Measurements from ENCODE around the gene TRAPPC3. TPM values are rescaled to one million over a fixed set of nuclear protein-coding genes. Genes with fewer than 3 reads are reported as not detected.

Gene TRAPPC3
- polyA plus RNA-seq, 3 donors: 64.2 to 74.6 (median 66.3) TPM

DNA sequence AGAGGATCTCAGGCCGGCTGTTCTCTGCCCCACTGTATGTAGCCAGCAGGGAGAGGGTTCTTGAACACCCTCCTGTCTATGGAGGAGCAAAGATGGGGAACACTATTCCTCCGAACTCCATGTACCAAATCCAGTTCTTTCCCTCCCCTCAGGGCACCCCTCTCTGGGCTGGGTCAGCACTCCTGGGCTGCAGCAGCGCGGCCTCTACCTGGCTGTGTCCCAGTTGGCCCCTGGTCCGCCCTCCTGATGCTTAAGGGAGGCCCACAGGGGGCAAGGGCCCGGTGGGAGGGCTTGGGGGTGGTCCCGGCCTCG is 61.1 kb downstream of the TRAPPC3 start:
- DNase-seq: no peak

DNA sequence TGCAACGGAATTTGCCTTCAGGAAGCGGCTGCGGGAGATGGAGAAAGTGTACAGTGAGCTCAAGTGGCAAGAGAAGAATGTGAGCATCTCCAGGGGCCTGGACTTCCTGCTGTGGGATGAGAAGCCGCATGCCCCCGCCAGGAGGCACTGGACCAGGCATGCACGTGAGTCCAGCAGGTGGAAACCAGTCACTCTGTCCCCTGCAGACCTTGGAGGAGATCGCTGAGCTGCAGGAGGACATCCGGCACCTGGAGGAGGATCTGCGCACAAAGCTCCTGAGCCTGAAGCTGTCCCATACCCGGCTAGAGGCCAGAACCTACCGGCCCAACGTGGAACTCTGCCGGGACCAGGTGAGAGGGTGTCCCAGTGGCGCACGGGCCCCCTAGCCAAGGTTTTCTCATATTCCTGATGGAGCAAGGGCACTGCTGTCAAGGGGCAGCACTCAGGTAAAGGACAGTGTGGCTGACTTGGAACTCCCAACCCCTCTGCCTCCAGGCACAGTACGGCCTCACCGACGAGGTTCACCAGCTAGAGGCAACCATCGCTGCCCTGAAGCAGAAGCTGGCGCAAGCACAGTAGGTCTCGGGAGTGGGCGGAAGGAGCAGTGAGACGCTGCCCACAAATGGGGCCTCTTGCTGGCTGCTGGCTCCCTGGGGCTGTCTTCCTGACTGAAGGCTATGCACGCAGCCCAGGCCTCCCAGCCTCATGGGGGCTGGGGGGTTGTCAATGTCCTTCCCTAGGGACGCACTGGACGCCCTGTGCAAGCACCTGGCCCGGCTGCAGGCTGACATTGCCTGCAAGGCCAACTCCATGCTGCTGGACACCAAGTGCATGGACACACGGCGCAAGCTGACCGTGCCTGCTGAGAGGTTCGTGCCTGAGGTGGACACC is 61.8 kb downstream of the TRAPPC3 start:
- no peak for DNase-seq

Other genes starting within 250 kb of the TRAPPC3 start
- 10 to 100 TPM; 11.6 to 17.5 (median 14.1) TPM for gene AGO3, start 218.4 kb downstream of the TRAPPC3 start, polyA plus RNA-seq (ENCODE audit: insufficient read length in 3 of 3)
- gene TEKT2, start 65.4 kb downstream of the TRAPPC3 start, polyA plus RNA-seq (ENCODE audit: insufficient read length in 3 of 3): 10 to 100 TPM; 11.1 to 17.3 (median 14.6) TPM
- 10 to 100 TPM; 35.6 to 40.0 (median 36.8) TPM for gene ADPRS, start 60.6 kb downstream of the TRAPPC3 start, polyA plus RNA-seq (ENCODE audit: insufficient read length in 3 of 3)
- gene COL8A2, start 24.3 kb downstream of the TRAPPC3 start, polyA plus RNA-seq (ENCODE audit: insufficient read length in 3 of 3): 1 to 10 TPM; 1.6 to 1.9 (median 1.8) TPM
- 10 to 100 TPM; 55.1 to 72.4 (median 67.5) TPM for gene MAP7D1, start 6.7 kb upstream of the TRAPPC3 start, polyA plus RNA-seq (ENCODE audit: insufficient read length in 3 of 3)
- 100 to 1,000 TPM; 140 to 158 (median 140) TPM for gene THRAP3, start 75.0 kb upstream of the TRAPPC3 start, polyA plus RNA-seq (ENCODE audit: insufficient read length in 3 of 3)
- 10 to 100 TPM; 25.8 to 36.4 (median 33.1) TPM for gene SH3D21, start 156.9 kb upstream of the TRAPPC3 start, polyA plus RNA-seq (ENCODE audit: insufficient read length in 3 of 3)
- 100 to 1,000 TPM in 2 of 3 donors, 10 to 100 TPM in 1; 70.4 to 128 (median 105) TPM for gene EVA1B, start 174.2 kb upstream of the TRAPPC3 start, polyA plus RNA-seq (ENCODE audit: insufficient read length in 3 of 3)
- gene STK40, start 236.4 kb upstream of the TRAPPC3 start, polyA plus RNA-seq (ENCODE audit: insufficient read length in 3 of 3): 10 to 100 TPM; 42.5 to 48.5 (median 43.4) TPM
- 10 to 100 TPM; 26.9 to 32.1 (median 28.1) TPM for gene LSM10, start 248.4 kb upstream of the TRAPPC3 start, polyA plus RNA-seq (ENCODE audit: insufficient read length in 3 of 3)

Measured in renal pelvis (tissue), 4 donors.